Measurements from ENCODE around the gene ZNF202. TPM values are rescaled to one million over a fixed set of nuclear protein-coding genes. Genes with fewer than 3 reads are reported as not detected.

Gene ZNF202
- total and polyA plus RNA-seq, 8 donors = 3.9 to 11.9 (median 6.8) TPM

DNA sequence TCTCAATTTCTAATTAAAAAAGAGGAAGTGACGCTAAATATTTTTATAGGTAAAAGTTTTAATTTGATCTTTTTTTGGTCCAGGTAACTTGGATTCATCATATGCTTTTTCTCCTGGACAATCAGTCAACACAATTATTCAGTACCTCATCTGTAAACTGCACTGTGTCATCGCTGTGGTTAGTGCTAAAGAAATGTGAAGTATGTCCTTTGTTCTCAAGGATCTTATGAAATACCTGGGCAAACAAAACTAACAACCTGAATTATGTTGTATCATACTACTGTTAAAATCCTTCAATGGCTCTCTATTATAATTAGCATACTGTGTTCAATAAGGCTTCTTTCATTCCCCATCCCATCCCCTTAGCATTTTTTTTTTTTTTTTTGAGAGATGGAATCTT lies 67.2 kb downstream of the ZNF202 start:
- intact Hi-C loops (cut with DNase I) = no loop called here
- no peaks in the 10 kb centered on the region for H3K27me3 ChIP-seq
- no peak overlapping the region for H3K27ac ChIP-seq
- 46 to 48% methylated on average over 2 of the region's 2 CpGs for WGBS, 2 donors
- FAIRE-seq (no peak), DNase-seq (no peak), ATAC-seq (no peak)
- TF ChIP-seq, protein P1, sequence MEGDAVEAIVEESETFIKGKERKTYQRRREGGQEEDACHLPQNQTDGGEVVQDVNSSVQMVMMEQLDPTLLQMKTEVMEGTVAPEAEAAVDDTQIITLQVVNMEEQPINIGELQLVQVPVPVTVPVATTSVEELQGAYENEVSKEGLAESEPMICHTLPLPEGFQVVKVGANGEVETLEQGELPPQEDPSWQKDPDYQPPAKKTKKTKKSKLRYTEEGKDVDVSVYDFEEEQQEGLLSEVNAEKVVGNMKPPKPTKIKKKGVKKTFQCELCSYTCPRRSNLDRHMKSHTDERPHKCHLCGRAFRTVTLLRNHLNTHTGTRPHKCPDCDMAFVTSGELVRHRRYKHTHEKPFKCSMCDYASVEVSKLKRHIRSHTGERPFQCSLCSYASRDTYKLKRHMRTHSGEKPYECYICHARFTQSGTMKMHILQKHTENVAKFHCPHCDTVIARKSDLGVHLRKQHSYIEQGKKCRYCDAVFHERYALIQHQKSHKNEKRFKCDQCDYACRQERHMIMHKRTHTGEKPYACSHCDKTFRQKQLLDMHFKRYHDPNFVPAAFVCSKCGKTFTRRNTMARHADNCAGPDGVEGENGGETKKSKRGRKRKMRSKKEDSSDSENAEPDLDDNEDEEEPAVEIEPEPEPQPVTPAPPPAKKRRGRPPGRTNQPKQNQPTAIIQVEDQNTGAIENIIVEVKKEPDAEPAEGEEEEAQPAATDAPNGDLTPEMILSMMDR (IDR thresholded peaks at IDR 0.05) = no peak
- no peaks in the 10 kb centered on the region for H3K4me1 ChIP-seq
- no peaks in the 10 kb centered on the region for H3K9me3 ChIP-seq
- H3K36me3 ChIP-seq = no peaks in the 10 kb centered on the region
- no peak overlapping the region for H3K4me3 ChIP-seq

Other genes starting within 250 kb of the ZNF202 start
- gene SCN3B, start 87.0 kb downstream of the ZNF202 start, total RNA-seq = 1 to 10 TPM in 3 of 6 donors, under 1 TPM in 3; 0.44 to 1.7 (median 0.92) TPM
- gene SCN3B, start 87.0 kb downstream of the ZNF202 start, polyA plus RNA-seq = 1 to 10 TPM in 1 of 2 donors, under 1 TPM in 1; 0.87 to 4.5 TPM
- gene OR6X1, start 12.9 kb upstream of the ZNF202 start, total RNA-seq = not detected
- gene OR6X1, start 12.9 kb upstream of the ZNF202 start, polyA plus RNA-seq = not detected
- not detected for gene OR6M1, start 64.7 kb upstream of the ZNF202 start, total RNA-seq
- not detected for gene OR6M1, start 64.7 kb upstream of the ZNF202 start, polyA plus RNA-seq
- gene TMEM225, start 144.0 kb upstream of the ZNF202 start, total RNA-seq = not detected
- not detected for gene TMEM225, start 144.0 kb upstream of the ZNF202 start, polyA plus RNA-seq
- gene OR8D4, start 160.5 kb upstream of the ZNF202 start, total RNA-seq = 1 to 10 TPM in 5 of 6 donors, under 1 TPM in 1; 0.16 to 2.8 (median 1.4) TPM
- under 1 TPM in 1 of 2 donors, not detected in 1; 0.19 TPM for gene OR8D4, start 160.5 kb upstream of the ZNF202 start, polyA plus RNA-seq
- 1 to 10 TPM in 4 of 6 donors, under 1 TPM in 2; 0.13 to 2.4 (median 1.4) TPM for gene OR4D5, start 198.0 kb upstream of the ZNF202 start, total RNA-seq
- gene OR4D5, start 198.0 kb upstream of the ZNF202 start, polyA plus RNA-seq = not detected
- not detected for gene OR6T1, start 202.2 kb upstream of the ZNF202 start, total RNA-seq
- gene OR6T1, start 202.2 kb upstream of the ZNF202 start, polyA plus RNA-seq = not detected
- gene OR10S1, start 236.1 kb upstream of the ZNF202 start, total RNA-seq = not detected
- not detected for gene OR10S1, start 236.1 kb upstream of the ZNF202 start, polyA plus RNA-seq

Measured in pancreas (tissue), 10 donors.